K562 (cell line): ENCODE results near the gene ROR2. TPM values are rescaled to one million over a fixed set of nuclear protein-coding genes. Genes with fewer than 3 reads are reported as not detected.

Source experiments
- CUX1 ChIP-seq: fragments of 200-800 bp; sonication (Bioruptor generic); IDR thresholded peaks from 2 replicates; pipeline ENCODE4 v1.6.1; 2016; ENCODE audit warnings: missing genetic modification characterization, missing compliant biosample characterization
- DACH1 ChIP-seq: fragments of 450-650 bp; IDR thresholded peaks from 2 replicates; pipeline ENCODE4 v1.6.1; 2018; ENCODE audit not compliant: partially characterized antibody
- HDGF ChIP-seq: fragments of 450-650 bp; IDR thresholded peaks from 2 replicates; pipeline ENCODE4 v1.6.1; 2016
- MGA ChIP-seq: fragments of 450-650 bp; IDR thresholded peaks from 2 replicates; pipeline ENCODE4 v1.6.1; 2016; ENCODE audit warnings: mild to moderate bottlenecking, moderate library complexity
- PHB ChIP-seq: fragments of 250-450 bp; sonication (Bioruptor Pico); IDR thresholded peaks from 2 replicates; pipeline ENCODE4 v1.5.0; 2021
- TRIM24 ChIP-seq, 2 experiments: fragments of 450-650 bp; IDR thresholded peaks; 2 replicates each; pipeline ENCODE4 v1.6.1; 2016
- U2AF1 ChIP-seq: fragments of 200-400 bp; formaldehyde crosslinking; optimal IDR thresholded peaks from 2 replicates; pipeline ENCODE3; 2017; ENCODE audit warnings: mild to moderate bottlenecking, low read depth, low read length, moderate library complexity
- VEZF1 ChIP-seq: fragments of 200-800 bp; sonication (Bioruptor generic); IDR thresholded peaks from 2 replicates; pipeline ENCODE4 v1.6.1; 2017; ENCODE audit warnings: missing genetic modification characterization, missing compliant biosample characterization
- ZNF134 ChIP-seq: fragments of 250-450 bp; sonication (Bioruptor Pico); conservative IDR thresholded peaks from 2 replicates; pipeline ENCODE4 v1.4.0; 2020
- ZNF583 ChIP-seq: fragments of 250-450 bp; sonication (Bioruptor Pico); IDR thresholded peaks from 2 replicates; pipeline ENCODE4 v1.4.0; 2020
- polyA plus RNA-seq, 8 experiments: library from polyadenylated mRNA; depleted of rRNA in 4 of 8; stranded (reverse) in 5 of 8; unstranded in 3 of 8; fragments of >200 nt; fragmentation: Nextera tagmentation in 2 of 8; fragmentation: Illumina TruSeq in 1 of 8; extraction: Ambion mirVana in 2 of 8; extraction: Trizol in 1 of 8; gene quantifications; 2 replicates each; pipeline versions ENCODE4 v1.2.1 to v1.2.3, GENCODE V29; 2011 to 2014; ENCODE audit warnings: inconsistent platforms in 1 of 8, missing spikeins in 1 of 8
- total RNA-seq, 7 experiments: library from RNA; depleted of rRNA in 6 of 7; stranded (reverse); fragments of >200 nt in 6 of 7; fragmentation: Illumina TruSeq in 2 of 7; extraction: Trizol in 2 of 7; gene quantifications; 2 replicates each; pipeline versions ENCODE4 v1.2.1 to v1.2.3, GENCODE V29; 2011 to 2021; ENCODE audit warnings: low replicate concordance in 1 of 7

The ROR2 gene
- total and polyA plus RNA-seq, 9 of the 15 experiments (the other 6 are each of a cell fraction or from before 2014, with no cell fraction given), result 5.6 to 33.8 (median 15.3) TPM

GRCh38 chr9:91949946-91950664 lies at the start of gene ROR2 (continued):
- TF ChIP-seq TRIM24 (IDR thresholded peaks at IDR 0.05) (no peak), ZNF134 (CRISPR knock-in tag) (no peak), VEZF1 (CRISPR knock-in tag) (peak; percentile 80), MGA (no peak), U2AF1 (no peak), ZNF583 (CRISPR knock-in tag) (no peak), HDGF (no peak), PHB (CRISPR knock-in tag) (no peak), DACH1 (no peak), CUX1 (CRISPR knock-in tag) (no peak)
